Astrocyte (in vitro differentiated cells and primary cell): Measurements from ENCODE around the gene TEKT3. TPM values are rescaled to one million over a fixed set of nuclear protein-coding genes. Genes with fewer than 3 reads are reported as not detected.
A peak's percentile ranks its signal among the peaks of the same experiment; 100 is the strongest.

Experiments used
- DNase-seq: peaks from one replicate; pipeline ENCODE4 v3.0.0-alpha.2; 2010; ENCODE audit warnings: low read depth
- FAIRE-seq: peaks from 2 replicates; lab custom pipeline; 2011; peaks lifted over from hg19 to GRCh38; lab: Jason Lieb, UNC
- H2AFZ ChIP-seq: 2 replicates; pipeline ENCODE4 v1.6.0; 2012; ENCODE audit warnings: low read depth, low read length, inconsistent platforms
- H3K27ac ChIP-seq: 2 replicates; pipeline ENCODE4 v1.5.1; 2011; ENCODE audit warnings: low read depth, low read length, inconsistent platforms
- H3K27me3 ChIP-seq: 2 replicates; pipeline ENCODE4 v1.6.0; 2011; ENCODE audit warnings: low read length, inconsistent platforms; ENCODE audit not compliant: insufficient read depth
- H3K36me3 ChIP-seq: 2 replicates; pipeline ENCODE4 v1.5.1; 2011; ENCODE audit warnings: low read length, inconsistent platforms; ENCODE audit not compliant: insufficient read depth
- H3K4me1 ChIP-seq: 2 replicates; pipeline ENCODE4 v1.5.1; 2011; ENCODE audit warnings: low read length, inconsistent platforms; ENCODE audit not compliant: insufficient read depth
- H3K4me2 ChIP-seq: 2 replicates; pipeline ENCODE4 v1.6.0; 2012; ENCODE audit warnings: low read length, inconsistent platforms
- H3K4me3 ChIP-seq: 2 replicates; pipeline ENCODE4 v1.5.1; 2011; ENCODE audit warnings: low read depth, mild to moderate bottlenecking, low read length, inconsistent platforms; ENCODE audit not compliant: insufficient read depth
- H3K79me2 ChIP-seq: 2 replicates; pipeline ENCODE4 v1.6.0; 2012; ENCODE audit warnings: mild to moderate bottlenecking, low read length, inconsistent platforms; ENCODE audit not compliant: insufficient read depth
- H3K9ac ChIP-seq: 2 replicates; pipeline ENCODE4 v1.6.0; 2012; ENCODE audit warnings: mild to moderate bottlenecking, low read length, inconsistent platforms
- H3K9me3 ChIP-seq: 2 replicates; pipeline ENCODE4 v1.5.1; 2012; ENCODE audit warnings: low read depth, mild to moderate bottlenecking, low read length, inconsistent platforms; ENCODE audit not compliant: insufficient read depth
- H4K20me1 ChIP-seq: 2 replicates; pipeline ENCODE4 v1.6.0; 2012; ENCODE audit warnings: low read length, inconsistent platforms; ENCODE audit not compliant: insufficient read depth
- H3K27ac Mint-ChIP-seq: one replicate; pipeline ENCODE4 v1.8.0; 2021; ENCODE audit warnings: mild to moderate bottlenecking, mixed read lengths; ENCODE audit not compliant: unreplicated experiment
- H3K27me3 Mint-ChIP-seq: one replicate; pipeline ENCODE4 v1.8.0; 2021; ENCODE audit warnings: low read depth, mixed read lengths; ENCODE audit not compliant: unreplicated experiment
- H3K36me3 Mint-ChIP-seq: one replicate; pipeline ENCODE4 v1.8.0; 2021; ENCODE audit warnings: low read depth, mixed read lengths; ENCODE audit not compliant: unreplicated experiment
- H3K4me1 Mint-ChIP-seq: one replicate; pipeline ENCODE4 v1.8.0; 2021; ENCODE audit warnings: low read depth, mixed read lengths; ENCODE audit not compliant: unreplicated experiment
- H3K4me3 Mint-ChIP-seq: one replicate; pipeline ENCODE4 v1.8.0; 2021; ENCODE audit warnings: mild to moderate bottlenecking, moderate library complexity, mixed read lengths; ENCODE audit not compliant: unreplicated experiment
- H3K9me3 Mint-ChIP-seq: one replicate; pipeline ENCODE4 v1.8.0; 2021; ENCODE audit warnings: mild to moderate bottlenecking, mixed read lengths; ENCODE audit not compliant: unreplicated experiment
- CTCF ChIP-seq: IDR thresholded peaks from 2 replicates; pipeline ENCODE4 v1.5.1; 2011; ENCODE audit warnings: low read depth, mild to moderate bottlenecking, inconsistent platforms, low read length, moderate library complexity; ENCODE audit not compliant: insufficient read depth
- EZH2 ChIP-seq: IDR thresholded peaks from 2 replicates; pipeline ENCODE4 v1.6.1; 2012; ENCODE audit warnings: mild to moderate bottlenecking, low read length, inconsistent platforms; ENCODE audit not compliant: insufficient read depth
- total RNA-seq: library from RNA; stranded (reverse); gene quantifications from 2 replicates; pipeline ENCODE4 v1.2.1, GENCODE V29; 2021

The TEKT3 gene
- total RNA-seq, 1 donor from 2014 or later: not detected

GRCh38 chr17:15255713-15256454 lies 85.5 kb downstream of the TEKT3 start:
- peak overlapping the region; percentile 37 for H3K27ac ChIP-seq
- TF ChIP-seq CTCF (no peak), EZH2 (no peak)
- no peaks in the 10 kb centered on the region for H3K9me3 Mint-ChIP-seq
- peak overlapping the region; percentile 10 for H3K4me2 ChIP-seq
- DNase-seq (peak; percentile 82), FAIRE-seq (no peak)
- H3K79me2 ChIP-seq: peaks cover 52% of the 10 kb centered on the region
- no peaks in the 10 kb centered on the region for H3K9me3 ChIP-seq
- peak overlapping the region; percentile 17 for H3K4me3 Mint-ChIP-seq
- H3K9ac ChIP-seq: peak overlapping the region; percentile 1
- H3K4me3 ChIP-seq: no peak overlapping the region
- peaks cover 11% of the 10 kb centered on the region for H3K4me1 Mint-ChIP-seq
- no peak overlapping the region for H2AFZ ChIP-seq
- no peaks in the 10 kb centered on the region for H3K27me3 ChIP-seq
- H3K4me1 ChIP-seq: peaks cover 26% of the 10 kb centered on the region
- no peaks in the 10 kb centered on the region for H3K27me3 Mint-ChIP-seq
- peak overlapping the region; percentile 70 for H3K27ac Mint-ChIP-seq
- H4K20me1 ChIP-seq: peaks cover 38% of the 10 kb centered on the region
- peaks cover 2% of the 10 kb centered on the region for H3K36me3 ChIP-seq
- H3K36me3 Mint-ChIP-seq: peaks cover 26% of the 10 kb centered on the region

Other genes starting within 250 kb of the TEKT3 start
- 41.7 and 49.6 TPM in 2 replicates for gene PMP22, start 76.3 kb downstream of the TEKT3 start, total RNA-seq
- gene CDRT4, start 126.0 kb upstream of the TEKT3 start, total RNA-seq: 6.2 and 8.8 TPM in 2 replicates
- gene TVP23C, start 221.9 kb upstream of the TEKT3 start, total RNA-seq: 24.4 and 30.8 TPM in 2 replicates